Skeletal muscle tissue (tissue), 4 donors: ENCODE measurements around the gene UPK2. TPM values are rescaled to one million over a fixed set of nuclear protein-coding genes. Genes with fewer than 3 reads are reported as not detected.

ENCODE experiments used
- H3K27ac ChIP-seq: one replicate; pipeline ENCODE4 v1.7.0; 2013; ENCODE audit warnings: mild to moderate bottlenecking, low read depth, low read length, inconsistent platforms
- H3K27me3 ChIP-seq, 3 donors: one replicate each; pipeline ENCODE4 v1.7.0; 2013; ENCODE audit warnings: low read length in 3 of 3; ENCODE audit not compliant: control insufficient read depth in 3 of 3, insufficient read depth in 3 of 3
- H3K36me3 ChIP-seq, 3 donors: one replicate each; pipeline ENCODE4 v1.7.0; 2013; ENCODE audit warnings: low read length in 3 of 3; ENCODE audit not compliant: control insufficient read depth in 3 of 3, insufficient read depth in 3 of 3
- H3K4me1 ChIP-seq, 3 donors: one replicate each; pipeline ENCODE4 v1.7.0; 2013; ENCODE audit warnings: low read length in 3 of 3, mild to moderate bottlenecking in 3 of 3; ENCODE audit not compliant: control insufficient read depth in 3 of 3, insufficient read depth in 3 of 3
- H3K4me3 ChIP-seq, 3 donors: one replicate each; pipeline ENCODE4 v1.7.0; 2013; ENCODE audit warnings: low read length in 3 of 3
- H3K9ac ChIP-seq, 3 donors: one replicate each; pipeline ENCODE4 v1.7.0; 2013; ENCODE audit warnings: low read length in 3 of 3, mild to moderate bottlenecking in 3 of 3, moderate library complexity in 2 of 3, low read depth in 1 of 3
- H3K9me3 ChIP-seq, 3 donors: one replicate each; pipeline ENCODE4 v1.7.0; 2013; ENCODE audit warnings: low read length in 3 of 3; ENCODE audit not compliant: control insufficient read depth in 3 of 3
- total RNA-seq: library from RNA; depleted of rRNA; stranded (reverse); fragments of >200 nt; gene quantifications from one replicate; pipeline ENCODE4 v1.2.3, GENCODE V29; 2014
- donor health status: Osteomylitis.

UPK2 gene
- total RNA-seq, 1 donor from 2014 or later = not detected

- H3K36me3 ChIP-seq = peaks cover 4 to 7% (median 5%) of the 10 kb centered on the region in 3 donors
- peaks cover 90 to 95% (median 95%) of the 10 kb centered on the region in 3 donors for H3K4me1 ChIP-seq
- H3K27ac ChIP-seq = peak overlapping the region; percentile 99
- H3K27me3 ChIP-seq = no peaks in the 10 kb centered on the region
- H3K4me3 ChIP-seq = peak overlapping the region; percentile 2 to 54 (median 53)
- H3K9ac ChIP-seq = peak overlapping the region; percentile 67 to 76 (median 68)
- H3K9me3 ChIP-seq = no peaks in the 10 kb centered on the region
Observed at GRCh38 chr11:118911880-118912741, 44.0 kb upstream of the UPK2 start.

- H3K9me3 ChIP-seq = no peaks in the 10 kb centered on the region
- peak overlapping the region; percentile 61 to 76 (median 67) for H3K9ac ChIP-seq
- H3K27me3 ChIP-seq = no peaks in the 10 kb centered on the region
- H3K4me1 ChIP-seq = peaks cover 90 to 95% (median 95%) of the 10 kb centered on the region in 3 donors
- H3K4me3 ChIP-seq = peak overlapping the region; percentile 2 to 54 (median 53)
- H3K36me3 ChIP-seq = peaks cover 0 to 2% (median 1%) of the 10 kb centered on the region in 3 donors
- H3K27ac ChIP-seq = peak overlapping the region; percentile 99
Observed at GRCh38 chr11:118912742-118913410, 43.2 kb upstream of the UPK2 start.

GRCh38 chr11:118913411-118914125 lies 42.5 kb upstream of the UPK2 start:
- Histone ChIP-seq H3K4me1 (peaks cover 92 to 95% (median 94%) of the 10 kb centered on the region in 3 donors), H3K9ac (peak overlapping the region; percentile 61 to 79 (median 76)), H3K9me3 (no peaks in the 10 kb centered on the region), H3K4me3 (peak overlapping the region; percentile 2 to 54 (median 53)), H3K27ac (peak overlapping the region; percentile 99), H3K36me3 (no peaks in the 10 kb centered on the region), H3K27me3 (no peaks in the 10 kb centered on the region)

GRCh38 chr11:118914178-118914918 lies 41.8 kb upstream of the UPK2 start:
- H3K9ac ChIP-seq = peak overlapping the region; percentile 61 to 79 (median 76)
- no peaks in the 10 kb centered on the region for H3K27me3 ChIP-seq
- peak overlapping the region in 2 of 3 donors; percentile 39 to 54 for H3K4me3 ChIP-seq
- H3K4me1 ChIP-seq = peaks cover 93 to 97% (median 94%) of the 10 kb centered on the region in 3 donors
- peak overlapping the region; percentile 99 for H3K27ac ChIP-seq
- no peaks in the 10 kb centered on the region for H3K36me3 ChIP-seq
- no peaks in the 10 kb centered on the region for H3K9me3 ChIP-seq

- H3K27me3 ChIP-seq = no peaks in the 10 kb centered on the region
- H3K9ac ChIP-seq = peak overlapping the region; percentile 69 to 79 (median 76)
- no peaks in the 10 kb centered on the region for H3K36me3 ChIP-seq
- H3K4me3 ChIP-seq = peak overlapping the region in 2 of 3 donors; percentile 23 to 54
- H3K27ac ChIP-seq = peak overlapping the region; percentile 99
- peaks cover 93 to 97% (median 94%) of the 10 kb centered on the region in 3 donors for H3K4me1 ChIP-seq
- H3K9me3 ChIP-seq = no peaks in the 10 kb centered on the region
Observed at GRCh38 chr11:118914987-118915386, 41.1 kb upstream of the UPK2 start.

- Histone ChIP-seq H3K36me3 (no peaks in the 10 kb centered on the region), H3K9me3 (no peaks in the 10 kb centered on the region), H3K27ac (peak overlapping the region; percentile 99), H3K9ac (peak overlapping the region; percentile 69 to 79 (median 76)), H3K4me1 (peaks cover 93 to 98% (median 95%) of the 10 kb centered on the region in 3 donors), H3K27me3 (no peaks in the 10 kb centered on the region), H3K4me3 (peak overlapping the region in 2 of 3 donors; percentile 15 to 54)
Observed at GRCh38 chr11:118915396-118915795, 40.7 kb upstream of the UPK2 start.

GRCh38 chr11:118915941-118916841 lies 39.9 kb upstream of the UPK2 start:
- Histone ChIP-seq H3K9ac (peak overlapping the region; percentile 63 to 79 (median 76)), H3K27ac (peak overlapping the region; percentile 99), H3K4me3 (peak overlapping the region; percentile 52 to 54 (median 54)), H3K4me1 (peaks cover 96 to 98% (median 96%) of the 10 kb centered on the region in 3 donors), H3K27me3 (no peaks in the 10 kb centered on the region), H3K9me3 (no peaks in the 10 kb centered on the region), H3K36me3 (no peaks in the 10 kb centered on the region)

GRCh38 chr11:118916842-118917388 lies 39.2 kb upstream of the UPK2 start:
- H3K27me3 ChIP-seq = no peaks in the 10 kb centered on the region
- H3K4me1 ChIP-seq = peaks cover 96 to 98% (median 96%) of the 10 kb centered on the region in 3 donors
- no peaks in the 10 kb centered on the region for H3K9me3 ChIP-seq
- H3K27ac ChIP-seq = peak overlapping the region; percentile 99
- H3K9ac ChIP-seq = peak overlapping the region; percentile 63 to 79 (median 76)
- peak overlapping the region; percentile 52 to 54 (median 54) for H3K4me3 ChIP-seq
- H3K36me3 ChIP-seq = no peaks in the 10 kb centered on the region
